ENCODE data around the gene IFIT2.
A peak's percentile ranks its signal among the peaks of the same experiment; 100 is the strongest.

The IFIT2 gene

GRCh38 chr10:89332123-89332633, 30.3 kb downstream of the IFIT2 start:
- no peak for TF ChIP-seq CTCF (conservative IDR thresholded peaks at IDR 0.05; ENCODE audit: low read length)
- peak overlapping the region; percentile 51 for H3K4me3 ChIP-seq (ENCODE audit: low read length)
- DNase-seq (ENCODE audit: low read depth), result peak; percentile 71

- H3K4me3 ChIP-seq (ENCODE audit: low read length), result no peak overlapping the region
- no peak for TF ChIP-seq CTCF (conservative IDR thresholded peaks at IDR 0.05; ENCODE audit: low read length)
- no peak for DNase-seq (ENCODE audit: low read depth)
Observed at GRCh38 chr10:89335226-89335625, 33.4 kb downstream of the IFIT2 start.

GRCh38 chr10:89336241-89336640, 34.4 kb downstream of the IFIT2 start:
- DNase-seq (ENCODE audit: low read depth), result no peak
- no peak for TF ChIP-seq CTCF (conservative IDR thresholded peaks at IDR 0.05; ENCODE audit: low read length)
- no peak overlapping the region for H3K4me3 ChIP-seq (ENCODE audit: low read length)

GRCh38 chr10:89337484-89337883, 35.6 kb downstream of the IFIT2 start:
- H3K4me3 ChIP-seq (ENCODE audit: low read length), result no peak overlapping the region
- no peak for TF ChIP-seq CTCF (conservative IDR thresholded peaks at IDR 0.05; ENCODE audit: low read length)
- peak; percentile 47 for DNase-seq (ENCODE audit: low read depth)

GRCh38 chr10:89338713-89339112, 36.9 kb downstream of the IFIT2 start:
- TF ChIP-seq CTCF (conservative IDR thresholded peaks at IDR 0.05; ENCODE audit: low read length), result no peak
- DNase-seq (ENCODE audit: low read depth), result no peak
- H3K4me3 ChIP-seq (ENCODE audit: low read length), result no peak overlapping the region

GRCh38 chr10:89339875-89340274, 38.0 kb downstream of the IFIT2 start:
- TF ChIP-seq CTCF (conservative IDR thresholded peaks at IDR 0.05; ENCODE audit: low read length), result no peak
- no peak overlapping the region for H3K4me3 ChIP-seq (ENCODE audit: low read length)
- no peak for DNase-seq (ENCODE audit: low read depth)

GRCh38 chr10:89341649-89342048, 39.8 kb downstream of the IFIT2 start:
- TF ChIP-seq CTCF (conservative IDR thresholded peaks at IDR 0.05; ENCODE audit: low read length), result no peak
- no peak for DNase-seq (ENCODE audit: low read depth)
- H3K4me3 ChIP-seq (ENCODE audit: low read length), result no peak overlapping the region
